GM19193 (cell line): ENCODE results near the gene TMPRSS4.

Source experiments
- POLR2A ChIP-seq: IDR thresholded peaks from 4 replicates; pipeline ENCODE4 v1.6.1; 2011; ENCODE audit not compliant: insufficient read depth, insufficient read length; ENCODE audit errors: extremely low read depth

TMPRSS4 gene

DNA sequence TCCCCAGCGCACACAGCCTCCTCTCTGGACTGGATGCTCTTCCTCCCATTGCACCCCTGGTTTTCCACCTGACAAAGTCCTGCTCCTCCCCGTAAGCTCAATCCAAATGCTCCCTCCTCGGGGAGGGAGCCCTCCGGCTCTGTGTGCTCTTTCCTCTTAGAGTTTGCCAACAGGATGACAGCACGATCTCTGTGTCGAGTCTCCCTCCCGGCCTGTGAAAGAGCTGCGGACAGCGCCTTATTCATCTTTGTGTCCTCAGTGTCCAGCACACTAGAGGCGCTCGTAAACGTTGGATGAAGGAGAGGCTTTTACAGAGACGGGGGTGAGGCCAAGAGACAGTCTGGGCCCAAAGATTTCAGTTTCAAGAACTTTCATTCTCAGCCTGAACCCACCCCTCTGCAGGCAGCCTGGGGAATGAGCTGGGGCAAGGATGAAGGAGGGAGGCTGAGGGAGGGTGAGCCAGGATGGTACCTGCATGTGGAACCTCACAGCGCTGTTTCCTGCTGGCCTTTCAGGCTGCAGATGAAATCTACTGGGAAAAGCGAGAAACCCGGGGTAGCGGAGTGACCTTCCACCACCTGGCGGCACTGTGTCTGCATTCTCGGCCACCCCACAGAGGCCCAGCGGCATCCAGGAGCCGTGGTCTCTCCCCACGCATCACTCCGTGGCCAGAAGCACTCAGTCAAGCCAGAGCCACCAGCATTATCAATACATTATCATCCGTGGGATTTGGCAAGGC lies 8.5 kb upstream of the TMPRSS4 start:
- no peak for TF ChIP-seq POLR2A

GRCh38 chr11:118068945-118069612 lies 7.8 kb upstream of the TMPRSS4 start:
- TF ChIP-seq POLR2A, result no peak

DNA sequence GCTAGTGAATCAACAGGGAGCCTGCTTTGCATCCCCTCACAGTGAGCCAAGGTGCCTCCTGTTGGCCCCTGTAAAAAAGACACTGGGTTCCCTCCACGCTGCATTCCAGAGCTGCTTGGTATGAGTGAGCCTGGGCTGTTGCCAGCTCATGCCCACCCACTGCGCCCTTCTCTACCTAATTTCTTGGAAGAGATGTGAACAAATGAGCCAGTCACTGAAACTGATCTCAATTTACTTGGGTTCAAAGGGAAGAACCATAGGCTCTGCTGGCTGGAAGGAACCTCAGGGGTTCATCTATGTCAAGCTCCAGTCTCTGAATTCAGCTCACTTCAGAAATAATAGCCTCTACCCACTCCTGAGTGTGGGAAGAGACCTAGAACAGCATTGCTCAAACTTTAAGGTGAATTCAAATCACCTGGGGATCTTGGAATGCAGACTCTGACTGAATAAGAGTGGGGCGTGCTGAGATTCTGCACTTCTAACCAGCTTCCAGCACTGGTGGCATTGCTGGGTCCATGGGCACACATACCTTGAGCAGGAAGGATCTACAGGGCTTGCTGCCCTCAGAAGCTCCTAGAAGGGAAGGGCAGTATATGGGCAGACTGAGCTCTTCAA lies 5.4 kb upstream of the TMPRSS4 start:
- no peak for TF ChIP-seq POLR2A

DNA sequence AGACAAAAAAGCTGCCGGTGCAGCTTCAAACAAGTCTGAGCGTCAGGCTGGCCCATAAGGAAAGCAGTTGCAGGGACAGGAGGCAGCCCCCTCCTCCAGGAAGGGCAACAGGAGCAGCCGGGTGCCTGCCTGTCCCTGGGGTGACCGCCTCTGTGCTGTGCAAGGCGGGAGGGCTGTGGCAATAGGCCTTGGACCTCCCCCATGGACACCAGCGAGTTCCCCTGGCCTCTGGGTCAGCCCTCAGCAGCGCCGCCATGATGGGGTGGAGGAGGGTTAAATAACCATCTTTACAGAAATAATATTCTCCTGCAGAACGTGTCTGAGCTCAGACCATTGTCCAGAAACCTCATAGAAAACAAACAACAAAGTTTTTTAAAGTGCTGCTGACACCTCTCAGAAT lies 3.3 kb upstream of the TMPRSS4 start:
- TF ChIP-seq POLR2A, result no peak

DNA sequence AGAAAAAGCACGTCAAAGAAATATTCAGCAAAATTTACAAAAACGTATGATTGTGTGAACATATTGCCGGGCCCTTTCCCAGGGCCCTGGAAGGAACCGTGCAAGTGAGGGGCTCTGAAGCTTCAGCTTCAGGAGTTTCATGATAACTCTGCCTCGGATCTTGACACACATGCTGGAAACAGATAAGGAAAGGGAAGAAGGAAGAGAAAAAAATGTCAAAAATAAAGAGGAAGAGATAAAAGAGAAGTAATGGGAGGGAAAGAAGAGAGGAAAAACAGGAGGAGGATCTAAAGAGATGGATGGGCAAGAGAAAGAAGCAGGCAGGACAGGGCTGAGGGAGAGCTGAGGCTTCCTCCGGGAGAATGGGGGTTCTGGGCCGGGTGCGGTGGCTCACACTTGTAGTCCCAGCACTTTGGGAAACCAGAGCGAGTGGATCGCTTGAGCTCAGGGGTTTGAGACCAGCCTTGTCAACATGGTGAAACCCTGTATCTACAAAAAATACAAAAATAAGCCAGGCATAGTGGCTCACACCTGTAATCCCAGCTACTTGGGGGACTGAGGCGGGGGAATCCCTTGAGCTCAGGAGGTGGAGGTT lies 2.7 kb upstream of the TMPRSS4 start:
- no peak for TF ChIP-seq POLR2A

DNA sequence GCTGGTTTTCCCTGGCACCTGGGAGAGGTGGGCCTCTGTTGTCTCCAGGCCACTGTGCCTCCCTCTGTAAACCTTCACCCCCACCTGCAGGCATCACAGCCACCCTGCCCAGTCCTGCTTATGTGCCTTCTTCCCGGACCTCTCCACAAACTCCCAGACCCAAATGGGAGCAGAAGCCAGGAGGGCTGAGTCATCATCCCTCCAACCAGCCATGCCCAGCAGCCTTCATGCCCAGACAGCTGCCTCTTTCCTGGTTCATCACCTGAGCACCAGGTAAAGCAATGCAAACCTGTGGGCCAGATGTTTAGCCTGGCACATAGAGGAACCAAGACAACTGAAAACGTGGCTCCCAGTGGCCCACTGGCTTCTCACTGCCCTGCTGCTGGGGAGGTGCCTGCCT lies 2.1 kb upstream of the TMPRSS4 start:
- no peak for TF ChIP-seq POLR2A

DNA sequence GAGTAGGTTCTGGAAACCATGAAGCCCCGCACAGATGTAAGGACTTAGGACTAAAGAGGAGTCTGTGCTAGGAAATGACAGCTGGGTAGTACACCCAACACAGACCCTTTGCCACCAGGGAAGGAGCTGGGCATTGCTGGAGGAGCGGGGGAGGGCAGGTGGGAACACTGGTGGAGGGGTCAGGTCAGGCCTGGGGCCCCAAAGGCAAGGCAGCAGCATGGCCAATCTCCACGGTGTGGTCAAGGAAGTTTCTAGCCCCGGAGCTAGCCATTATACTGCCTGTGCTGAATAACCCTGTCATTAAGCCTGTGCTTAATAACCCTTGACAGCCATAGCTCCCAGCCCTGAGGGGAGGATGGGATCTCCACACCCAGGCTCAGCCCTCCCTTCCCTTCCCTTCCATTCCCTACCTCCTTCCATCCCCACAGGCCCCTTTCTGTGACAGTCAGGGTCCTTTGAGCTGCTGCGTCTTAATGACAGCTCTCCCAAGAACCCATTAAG lies 2.1 kb downstream of the TMPRSS4 start:
- no peak for TF ChIP-seq POLR2A

DNA sequence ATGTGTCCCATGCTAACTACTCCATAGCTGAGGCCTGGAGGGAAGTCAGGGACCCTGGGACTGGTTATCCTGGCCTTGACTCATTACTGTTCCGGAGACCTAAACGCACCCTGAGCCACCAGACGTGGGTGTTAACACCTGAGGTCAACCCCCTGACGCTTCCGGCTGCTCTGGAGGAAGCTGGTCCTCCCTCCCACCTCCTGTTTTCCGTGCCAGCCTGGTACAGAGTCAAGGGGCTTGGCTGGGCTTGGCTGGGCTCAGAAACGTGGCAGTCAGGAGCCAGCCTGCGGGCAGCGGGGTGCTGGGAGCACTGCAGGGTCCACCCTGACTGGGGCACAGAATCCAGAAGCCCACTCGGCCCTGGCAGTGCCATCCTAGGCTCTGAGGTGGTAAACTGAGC lies 2.6 kb downstream of the TMPRSS4 start:
- TF ChIP-seq POLR2A, result no peak

DNA sequence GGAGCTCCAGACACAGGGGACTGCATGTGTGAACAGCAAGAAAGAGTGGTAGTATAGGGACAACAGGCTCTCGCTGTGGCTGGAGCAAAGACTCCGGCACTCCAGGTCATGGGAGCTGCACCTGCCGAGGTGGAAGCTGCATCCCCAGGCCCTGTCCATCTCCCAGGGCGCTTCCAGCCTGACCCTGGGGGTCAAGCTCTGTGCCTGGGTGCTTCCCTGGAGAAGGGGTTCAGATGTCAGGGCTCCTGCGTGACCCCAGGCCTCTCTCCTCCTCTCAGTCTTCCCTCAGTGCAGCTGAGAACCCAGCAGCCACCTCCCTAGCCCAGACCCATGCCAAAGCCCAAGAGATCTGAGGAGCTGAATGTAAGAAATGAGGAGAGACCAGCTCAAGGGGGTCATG lies 3.4 kb downstream of the TMPRSS4 start:
- TF ChIP-seq POLR2A, result no peak

DNA sequence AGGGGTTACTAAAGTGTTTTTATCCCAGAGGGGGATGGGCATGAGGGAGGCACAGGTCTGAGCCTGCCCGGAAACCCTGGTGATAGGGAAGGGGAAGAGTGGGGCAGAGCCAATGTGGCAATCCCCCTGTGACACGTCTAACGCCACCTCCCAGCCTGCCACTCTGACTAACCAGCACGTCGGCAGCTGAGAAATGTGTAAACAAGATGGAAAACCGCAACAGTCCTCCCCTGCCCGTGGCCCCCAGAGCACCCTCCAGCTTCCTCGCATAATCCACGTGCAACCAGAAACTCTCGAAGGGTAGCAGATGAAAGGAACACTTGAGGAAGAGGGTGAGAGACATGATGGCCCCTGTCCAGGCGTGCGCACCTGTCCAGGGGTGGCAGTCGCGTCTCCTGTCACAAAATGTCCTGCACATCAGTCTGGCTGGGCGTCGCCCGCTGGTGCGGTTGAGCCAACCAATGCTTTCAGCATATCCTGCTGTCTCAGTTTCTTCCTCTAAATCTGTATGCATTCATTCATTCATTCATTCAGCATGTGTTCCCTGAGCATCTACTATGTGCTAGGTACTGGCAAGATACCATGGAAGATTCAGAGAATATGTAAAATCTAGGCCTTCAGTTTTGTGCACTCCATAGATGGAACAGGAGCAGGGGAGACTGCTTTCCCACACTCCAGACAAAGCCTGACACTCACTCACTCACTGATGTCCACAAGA lies 4.5 kb downstream of the TMPRSS4 start:
- TF ChIP-seq POLR2A, result no peak

GRCh38 chr11:118082880-118083552 lies 6.1 kb downstream of the TMPRSS4 start:
- TF ChIP-seq POLR2A, result no peak

- no peak for TF ChIP-seq POLR2A
Measured at GRCh38 chr11:118084247-118084646, 7.4 kb downstream of the TMPRSS4 start.

DNA sequence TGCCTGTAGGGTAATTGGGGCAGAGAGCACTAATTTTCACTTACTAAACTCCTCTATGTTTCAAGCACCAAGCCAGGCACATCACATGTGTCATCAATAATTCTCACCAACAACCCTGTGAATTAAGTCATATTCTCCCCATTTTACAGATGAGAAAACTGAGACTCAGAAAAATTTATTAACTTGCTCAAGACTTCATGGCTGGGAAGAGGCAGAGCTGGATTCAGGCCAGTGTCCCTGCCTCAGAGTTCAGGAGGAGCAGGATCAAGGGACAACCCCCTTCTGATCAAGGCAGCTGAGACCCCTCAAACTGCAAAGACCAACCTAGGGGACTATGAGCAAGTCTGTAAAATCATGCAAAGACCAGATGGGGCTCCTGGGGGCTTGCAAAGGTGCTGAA lies 7.8 kb downstream of the TMPRSS4 start:
- TF ChIP-seq POLR2A, result no peak
